ENCODE measurements around the gene GLDN. TPM values are rescaled to one million over a fixed set of nuclear protein-coding genes. Genes with fewer than 3 reads are reported as not detected.

Gene GLDN
- total and polyA plus RNA-seq, 2 of the 8 experiments (the other 6 are each of a cell fraction or from before 2014, with no cell fraction given) = 0.24 to 0.50 TPM

DNA sequence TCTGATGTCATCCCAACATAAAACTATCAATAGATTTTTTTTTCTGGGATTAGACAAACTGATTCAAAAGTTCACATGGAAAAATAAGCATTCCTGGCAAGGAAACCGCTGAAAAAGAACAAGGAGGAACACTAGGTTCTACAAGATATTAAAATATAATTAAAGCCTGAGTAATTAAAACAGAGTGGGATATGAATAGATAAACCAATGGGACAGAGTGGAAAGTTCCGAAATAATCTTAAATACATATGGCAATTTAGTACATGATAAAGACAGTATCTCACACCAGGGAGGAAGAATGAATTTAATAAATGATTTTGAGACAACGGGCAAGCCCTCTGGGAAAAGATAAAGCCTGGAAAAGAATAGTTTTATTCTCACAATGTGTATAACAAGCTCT is 4.7 kb downstream of the GLDN start:
- no peak overlapping the region for H3K4me3 ChIP-seq (ENCODE audit: extremely low read depth in 1 of 4, insufficient read depth in 2 of 4, low read depth in 3 of 4, low read length in 4 of 4)
- H3K23ac ChIP-seq (ENCODE audit: insufficient read length) = no peak overlapping the region
- no peak overlapping the region for H2BK5ac ChIP-seq (ENCODE audit: low read depth, low read length)
- ChIA-PET POLR2A (ENCODE audit: partially characterized antibody) (no interaction called here), CTCF (ENCODE audit: partially characterized antibody) (no interaction called here)
- no peak overlapping the region for H2BK120ac ChIP-seq (replicated peaks; ENCODE audit: low read depth, low read length)
- no peak overlapping the region for H2AFZ ChIP-seq (ENCODE audit: low read length)
- H3K23me2 ChIP-seq (ENCODE audit: low read depth, low read length) = peaks cover 9% of the 10 kb centered on the region; the same call in 1 of the 2 replicates
- H2BK20ac ChIP-seq (ENCODE audit: low read length) = no peak overlapping the region
- H4K8ac ChIP-seq (ENCODE audit: extremely low read depth, insufficient read depth, low read length) = no peak overlapping the region
- H3K79me1 ChIP-seq (ENCODE audit: low read depth, low read length) = no peaks in the 10 kb centered on the region
- no peak overlapping the region for H3K14ac ChIP-seq (ENCODE audit: insufficient read length)
- no peak overlapping the region for H3K27ac ChIP-seq (ENCODE audit: low read depth, low read length)
- no peaks in the 10 kb centered on the region for H3K79me2 ChIP-seq (ENCODE audit: control insufficient read depth in 1 of 2, insufficient read depth in 2 of 2, low read length in 2 of 2)
- no peaks in the 10 kb centered on the region for H4K20me1 ChIP-seq (replicated peaks in 1 of 2; ENCODE audit: control insufficient read depth in 1 of 2, insufficient read depth in 2 of 2, low read length in 2 of 2)
- H3K9me3 ChIP-seq (ENCODE audit: insufficient read depth in 2 of 2, low read depth in 1 of 2, low read length in 1 of 2) = no peaks in the 10 kb centered on the region
- no peak overlapping the region for H3K9ac ChIP-seq (replicated peaks in 1 of 4; ENCODE audit: extremely low read depth in 1 of 4, low read depth in 3 of 4, low read length in 3 of 4)
- H3K4me2 ChIP-seq (ENCODE audit: insufficient read depth in 1 of 2, low read depth in 2 of 2, low read length in 2 of 2) = no peak overlapping the region
- no peak overlapping the region for H4K91ac ChIP-seq (replicated peaks; ENCODE audit: insufficient read length, low read length)
- peaks cover 0 to 6% (median 2%) of the 10 kb centered on the region in 4 experiments; a peak in 5 of 7 replicates for H3K4me1 ChIP-seq (replicated peaks in 1 of 4; ENCODE audit: control insufficient read depth in 3 of 4, insufficient read depth in 4 of 4, low read length in 3 of 4)
- DNase-seq (ENCODE audit: low read depth in 1 of 2, low spot score in 2 of 2) (no peak), FAIRE-seq (no peak)
- H3K36me3 ChIP-seq (ENCODE audit: control insufficient read depth in 2 of 4, insufficient read depth in 4 of 4, low read length in 3 of 4) = no peaks in the 10 kb centered on the region
- no peak overlapping the region for H4K5ac ChIP-seq (ENCODE audit: insufficient read length, low read depth, low read length)
- H2AK5ac ChIP-seq (ENCODE audit: low read depth, low read length) = no peak overlapping the region
- 75% methylated on average over 3 of the region's 3 CpGs; no CpG with 5 or more reads in 1 of the 2 experiments for WGBS, 2 experiments (ENCODE audit: extremely low coverage in 1 of 2, insufficient coverage in 1 of 2, insufficient read length in 1 of 2, insufficient replicate concordance in 2 of 2, low coverage in 1 of 2, low lambda C conversion rate in 2 of 2, missing lambda C conversion rate in 1 of 2)
- H3K27me3 ChIP-seq (replicated peaks in 1 of 4; ENCODE audit: control insufficient read depth in 3 of 4, extremely low read depth in 1 of 4, insufficient read depth in 3 of 4, low read length in 3 of 4) = peaks cover 12 to 29% (median 22%) of the 10 kb centered on the region in 4 experiments
- H3K4ac ChIP-seq (replicated peaks; ENCODE audit: insufficient read length, low read depth, low read length) = no peak overlapping the region
- no peak overlapping the region for H3K56ac ChIP-seq (replicated peaks; ENCODE audit: insufficient read length, low read depth, low read length)
- H2BK12ac ChIP-seq (ENCODE audit: low read depth, low read length) = no peak overlapping the region
- H2BK15ac ChIP-seq (ENCODE audit: low read length) = no peak overlapping the region
- no peak overlapping the region for H3K18ac ChIP-seq (ENCODE audit: extremely low read depth, low read length)
- no peak for TF ChIP-seq SP2 (IDR thresholded peaks at IDR 0.05; ENCODE audit: low read length)
- no peak for TF ChIP-seq POLR2AphosphoS5 (IDR thresholded peaks at IDR 0.05; ENCODE audit: low read depth, low read length)
- no peak for TF ChIP-seq TAF1 (IDR thresholded peaks at IDR 0.05; ENCODE audit: low read depth, low read length)
- no peak for TF ChIP-seq TCF12 (IDR thresholded peaks at IDR 0.05; ENCODE audit: low read depth, low read length)
- TF ChIP-seq E2F6 (IDR thresholded peaks at IDR 0.05) = no peak
- TF ChIP-seq POU5F1 (IDR thresholded peaks at IDR 0.05; ENCODE audit: low read depth, low read length) = no peak
- TF ChIP-seq CBX5 (IDR thresholded peaks at IDR 0.05; ENCODE audit: low read depth, low read length) = no peak
- no peak for TF ChIP-seq KDM5A (IDR thresholded peaks at IDR 0.05; ENCODE audit: low read length)
- TF ChIP-seq CREB1 (IDR thresholded peaks at IDR 0.05) = no peak
- no peak for TF ChIP-seq CEBPB (IDR thresholded peaks at IDR 0.05; ENCODE audit: low read depth, low read length)
- TF ChIP-seq SIN3A (conservative IDR thresholded peaks at IDR 0.05 in 1 of 2, IDR thresholded peaks at IDR 0.05 in 1 of 2; ENCODE audit: low read depth in 1 of 2, low read length in 2 of 2) = no peak
- no peak for TF ChIP-seq CHD1 (IDR thresholded peaks at IDR 0.05; ENCODE audit: low read depth, low read length)
